H9 (cell line): ENCODE results near the gene TSPAN6. TPM values are rescaled to one million over a fixed set of nuclear protein-coding genes. Genes with fewer than 3 reads are reported as not detected.

Experiments used
- DNase-seq: peaks from one replicate; pipeline ENCODE4 v3.0.0-alpha.2; 2017
- H2AFZ ChIP-seq: one replicate; pipeline ENCODE4 v1.6.1; 2013; ENCODE audit warnings: mild to moderate bottlenecking, low read length, control low read depth, moderate library complexity
- H2AK5ac ChIP-seq: 2 replicates; pipeline ENCODE4 v1.6.1; 2013; ENCODE audit warnings: low read length, control low read depth, mixed read lengths; ENCODE audit not compliant: insufficient read length
- H2BK120ac ChIP-seq: one replicate; pipeline ENCODE4 v1.6.1; 2013; ENCODE audit warnings: low read depth, mild to moderate bottlenecking, low read length, control low read depth, inconsistent platforms; ENCODE audit not compliant: poor library complexity, severe bottlenecking
- H2BK12ac ChIP-seq: 2 replicates; pipeline ENCODE4 v1.6.1; 2013; ENCODE audit warnings: low read length, control low read depth, mixed read lengths, low read depth; ENCODE audit not compliant: insufficient read length
- H2BK15ac ChIP-seq: 2 replicates; pipeline ENCODE4 v1.6.1; 2013; ENCODE audit warnings: low read depth, low read length, control low read depth
- H2BK20ac ChIP-seq: one replicate; pipeline ENCODE4 v1.6.1; 2013; ENCODE audit warnings: low read depth, mild to moderate bottlenecking, low read length, control low read depth, inconsistent platforms; ENCODE audit not compliant: poor library complexity, severe bottlenecking
- H2BK5ac ChIP-seq: 2 replicates; pipeline ENCODE4 v1.6.1; 2013; ENCODE audit warnings: low read length, control low read depth, mixed read lengths; ENCODE audit not compliant: insufficient read length
- H3K14ac ChIP-seq: 2 replicates; pipeline ENCODE4 v1.6.1; 2013; ENCODE audit warnings: low read length, control low read depth; ENCODE audit not compliant: insufficient read depth
- H3K18ac ChIP-seq: 2 replicates; pipeline ENCODE4 v1.6.1; 2013; ENCODE audit warnings: low read depth, mild to moderate bottlenecking, mixed read lengths, low read length, control low read depth; ENCODE audit not compliant: insufficient read length
- H3K23ac ChIP-seq: 2 replicates; pipeline ENCODE4 v1.6.1; 2013; ENCODE audit warnings: low read length, control low read depth, mixed read lengths, low read depth; ENCODE audit not compliant: insufficient read length
- H3K23me2 ChIP-seq: 2 replicates; pipeline ENCODE4 v1.6.1; 2013; ENCODE audit warnings: low read depth, mild to moderate bottlenecking, mixed read lengths, low read length, control low read depth; ENCODE audit not compliant: insufficient read length, poor library complexity, severe bottlenecking
- H3K27ac ChIP-seq: 2 replicates; pipeline ENCODE4 v1.5.1; 2013; ENCODE audit warnings: low read length, control low read depth, mixed read lengths, low read depth; ENCODE audit not compliant: insufficient read length
- H3K27me3 ChIP-seq: 2 replicates; pipeline ENCODE4 v1.6.1; 2013; ENCODE audit warnings: low read length, control low read depth, inconsistent platforms; ENCODE audit not compliant: insufficient read depth
- H3K4ac ChIP-seq: 2 replicates; pipeline ENCODE4 v1.6.1; 2013; ENCODE audit warnings: low read depth, mild to moderate bottlenecking, control low read depth, inconsistent platforms, low read length, moderate library complexity
- H3K4me1 ChIP-seq: 2 replicates; pipeline ENCODE4 v1.6.1; 2013; ENCODE audit warnings: low read length, control low read depth, inconsistent platforms; ENCODE audit not compliant: insufficient read depth
- H3K4me2 ChIP-seq: 2 replicates; pipeline ENCODE4 v1.6.1; 2013; ENCODE audit warnings: low read length, control low read depth, mixed read lengths; ENCODE audit not compliant: insufficient read length, insufficient read depth
- H3K56ac ChIP-seq: 2 replicates; pipeline ENCODE4 v1.6.1; 2013; ENCODE audit warnings: low read depth, mild to moderate bottlenecking, mixed read lengths, low read length, control low read depth; ENCODE audit not compliant: insufficient read length
- H3K79me1 ChIP-seq: 2 replicates; pipeline ENCODE4 v1.6.1; 2013; ENCODE audit warnings: low read depth, mild to moderate bottlenecking, moderate library complexity, low read length, control low read depth, inconsistent platforms; ENCODE audit not compliant: insufficient read depth, poor library complexity, severe bottlenecking
- H3K79me2 ChIP-seq: 2 replicates; pipeline ENCODE4 v1.6.1; 2013; ENCODE audit warnings: low read length, control low read depth, inconsistent platforms; ENCODE audit not compliant: insufficient read depth
- H3K9ac ChIP-seq: 2 replicates; pipeline ENCODE4 v1.6.1; 2013; ENCODE audit warnings: low read length, control low read depth, mixed read lengths; ENCODE audit not compliant: insufficient read length; ENCODE audit errors: extremely low read depth
- H3K9me3 ChIP-seq: one replicate; pipeline ENCODE4 v1.6.1; 2013; ENCODE audit warnings: low read depth, low read length, inconsistent platforms; ENCODE audit not compliant: control insufficient read depth
- H3T11ph ChIP-seq: one replicate; pipeline ENCODE4 v1.6.1; 2013; ENCODE audit warnings: mild to moderate bottlenecking, low read length, control low read depth, inconsistent platforms
- H4K20me1 ChIP-seq: one replicate; pipeline ENCODE4 v1.6.1; 2013; ENCODE audit not compliant: control insufficient read depth, insufficient read length, insufficient read depth
- H4K5ac ChIP-seq: 2 replicates; pipeline ENCODE4 v1.6.1; 2013; ENCODE audit warnings: low read depth, mild to moderate bottlenecking, mixed read lengths, low read length, control low read depth; ENCODE audit not compliant: insufficient read length
- H4K8ac ChIP-seq: replicated peaks from 2 replicates; pipeline ENCODE4 v1.6.1; 2013; ENCODE audit warnings: low read length, control low read depth, mixed read lengths, low read depth; ENCODE audit not compliant: insufficient read length
- H4K91ac ChIP-seq: 2 replicates; pipeline ENCODE4 v1.6.1; 2013; ENCODE audit warnings: low read depth, mild to moderate bottlenecking, moderate library complexity, mixed read lengths, low read length, control low read depth; ENCODE audit not compliant: insufficient read length
- H3K27ac Mint-ChIP-seq, 3 experiments: 2 replicates in 2 of 3; 3 replicates in 1 of 3; pipeline ENCODE4 v1.8.0; 2020 to 2021; ENCODE audit warnings: mixed read lengths in 3 of 3, mild to moderate bottlenecking in 1 of 3, moderate library complexity in 1 of 3
- H3K27me3 Mint-ChIP-seq: 2 replicates; pipeline ENCODE4 v1.8.0; 2021; ENCODE audit warnings: low read depth, mild to moderate bottlenecking, moderate library complexity, mixed read lengths
- H3K36me3 Mint-ChIP-seq, 3 experiments: 2 replicates in 2 of 3; 3 replicates in 1 of 3; pipeline ENCODE4 v1.8.0; 2020 to 2021; ENCODE audit warnings: low read depth in 3 of 3, mixed read lengths in 3 of 3; ENCODE audit not compliant: insufficient read depth in 1 of 3
- H3K4me1 Mint-ChIP-seq, 2 experiments: 2 replicates each; pipeline ENCODE4 v1.8.0; 2020; ENCODE audit warnings: mixed read lengths in 2 of 2
- H3K4me3 Mint-ChIP-seq, 2 experiments: 2 replicates in 1 of 2; 3 replicates in 1 of 2; pipeline ENCODE4 v1.8.0; 2020 to 2021; ENCODE audit warnings: mild to moderate bottlenecking in 2 of 2, mixed read lengths in 2 of 2, moderate library complexity in 1 of 2
- H3K9me3 Mint-ChIP-seq, 2 experiments: 2 replicates in 1 of 2; 3 replicates in 1 of 2; pipeline ENCODE4 v1.8.0; 2020; ENCODE audit warnings: mild to moderate bottlenecking in 2 of 2, mixed read lengths in 2 of 2, moderate library complexity in 1 of 2
- CTCF ChIP-seq: fragments of 200-600 bp; sonication (generic); conservative IDR thresholded peaks from 3 replicates; pipeline ENCODE4 v1.8.0; 2021; ENCODE audit warnings: antibody characterized with exemption, mild to moderate bottlenecking
- WGBS: extraction: QIAGEN DNeasy Blood & Tissue Kit; methylation state at CpG from one replicate; pipeline ENCODE4 v1.1.7; 2013; ENCODE audit warnings: missing lambda C conversion rate, low lambda C conversion rate, mixed read lengths; ENCODE audit not compliant: insufficient read length; ENCODE audit errors: extremely low coverage; 5-methylcytosine and 5-hydroxymethylcytosine counted together
- total RNA-seq: library from RNA; stranded (reverse); gene quantifications from 2 replicates; pipeline ENCODE4 v1.2.1, GENCODE V29; 2021

Gene TSPAN6
- total RNA-seq, 1 experiment from 2014 or later: 61.3 TPM

GRCh38 chrX:100647095-100647494, 10.5 kb upstream of the TSPAN6 start:
- Mint-ChIP-seq H3K9me3 (peaks cover 0 to 66% of the 10 kb centered on the region in 2 experiments; a peak in 4 of 5 replicates), H3K4me3 (no peak overlapping the region), H3K4me1 (peaks cover 15 to 26% of the 10 kb centered on the region in 2 experiments), H3K27ac (peak overlapping the region in 1 of 3 experiments; percentile 59; a peak in 1 of 7 replicates), H3K27me3 (peaks cover 9% of the 10 kb centered on the region), H3K36me3 (no peaks in the 10 kb centered on the region; a peak in 3 of 7 replicates)
- H3K4me1 ChIP-seq: peaks cover 3% of the 10 kb centered on the region; the same call in 1 of the 2 replicates
- no peak overlapping the region for H2AFZ ChIP-seq
- no peak overlapping the region for H3K18ac ChIP-seq
- H3K23ac ChIP-seq: no peak overlapping the region
- no peak overlapping the region for H2BK20ac ChIP-seq
- no peak for TF ChIP-seq CTCF
- no peaks in the 10 kb centered on the region for H3K23me2 ChIP-seq
- no peak overlapping the region for H2BK120ac ChIP-seq
- DNase-seq: no peak
- H3K27me3 ChIP-seq: no peaks in the 10 kb centered on the region
- H3K4me2 ChIP-seq: no peak overlapping the region
- no peak overlapping the region for H3T11ph ChIP-seq
- no peak overlapping the region for H4K5ac ChIP-seq
- H3K9me3 ChIP-seq: peaks cover 4% of the 10 kb centered on the region
- no peak overlapping the region for H2BK15ac ChIP-seq
- H3K14ac ChIP-seq: no peak overlapping the region
- no peak overlapping the region for H2BK5ac ChIP-seq
- H3K4ac ChIP-seq: no peak overlapping the region
- H3K56ac ChIP-seq: no peak overlapping the region
- WGBS: no CpG with 5 or more reads among the region's 1 CpG
- H2AK5ac ChIP-seq: no peak overlapping the region
- no peak overlapping the region for H3K9ac ChIP-seq
- no peaks in the 10 kb centered on the region for H3K79me2 ChIP-seq
- H2BK12ac ChIP-seq: no peak overlapping the region
- H4K91ac ChIP-seq: no peak overlapping the region
- no peaks in the 10 kb centered on the region for H4K20me1 ChIP-seq
- H4K8ac ChIP-seq: no peak overlapping the region
- no peak overlapping the region for H3K27ac ChIP-seq
- H3K79me1 ChIP-seq: no peaks in the 10 kb centered on the region
